GM19438 (cell line): ENCODE measurements around the gene NXPH4.
A peak's percentile ranks its signal among the peaks of the same experiment; 100 is the strongest.

Source experiments
- ATAC-seq: cut with Tn5 transposase; IDR thresholded peaks from one replicate; pipeline ENCODE4 v1.9.1; 2021; ENCODE audit warnings: low read depth; ENCODE audit not compliant: unreplicated experiment

Gene NXPH4

DNA sequence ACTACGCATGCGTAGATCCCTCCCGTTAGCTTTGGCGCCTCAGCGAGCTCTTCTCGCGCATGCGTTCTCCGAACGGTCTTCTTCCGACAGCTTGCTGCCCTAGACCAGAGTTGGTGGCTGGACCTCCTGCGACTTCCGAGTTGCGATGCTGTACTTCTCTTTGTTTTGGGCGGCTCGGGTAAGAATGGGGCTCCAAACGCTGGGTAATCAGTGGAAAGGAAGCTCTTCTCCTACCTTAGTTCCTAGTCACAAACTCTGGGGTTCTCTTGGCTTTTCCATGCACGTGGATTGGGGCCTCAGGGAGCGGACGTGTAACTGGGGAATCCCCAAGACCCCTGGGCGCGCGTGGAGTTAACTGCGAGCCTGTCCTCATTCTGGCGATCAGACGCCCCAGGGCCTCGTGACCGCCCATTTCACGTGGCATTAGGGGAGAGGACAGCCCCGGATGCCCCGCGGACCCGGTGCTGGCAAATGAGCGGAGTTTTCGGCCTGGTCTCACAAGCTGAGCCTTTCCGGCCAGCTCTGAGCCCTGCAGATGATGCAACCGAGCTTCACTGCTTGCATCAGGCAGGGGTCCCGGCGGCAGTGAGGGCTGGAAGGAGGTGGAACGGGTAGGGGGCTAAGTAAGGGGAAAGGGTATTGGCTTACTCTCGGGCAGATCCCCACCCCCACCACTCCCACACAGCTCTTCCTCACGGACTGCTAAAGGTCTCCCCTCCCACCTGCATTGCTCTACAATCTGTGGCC, 13.2 kb downstream of the NXPH4 start, which contains the start of gene SHMT2:
SHMT2 (plus strand) TSS at position 78 of the 747 bp plus-strand sequence; CDS start at position 146, 68 bp downstream.
- ATAC-seq, result peak; percentile 51

DNA sequence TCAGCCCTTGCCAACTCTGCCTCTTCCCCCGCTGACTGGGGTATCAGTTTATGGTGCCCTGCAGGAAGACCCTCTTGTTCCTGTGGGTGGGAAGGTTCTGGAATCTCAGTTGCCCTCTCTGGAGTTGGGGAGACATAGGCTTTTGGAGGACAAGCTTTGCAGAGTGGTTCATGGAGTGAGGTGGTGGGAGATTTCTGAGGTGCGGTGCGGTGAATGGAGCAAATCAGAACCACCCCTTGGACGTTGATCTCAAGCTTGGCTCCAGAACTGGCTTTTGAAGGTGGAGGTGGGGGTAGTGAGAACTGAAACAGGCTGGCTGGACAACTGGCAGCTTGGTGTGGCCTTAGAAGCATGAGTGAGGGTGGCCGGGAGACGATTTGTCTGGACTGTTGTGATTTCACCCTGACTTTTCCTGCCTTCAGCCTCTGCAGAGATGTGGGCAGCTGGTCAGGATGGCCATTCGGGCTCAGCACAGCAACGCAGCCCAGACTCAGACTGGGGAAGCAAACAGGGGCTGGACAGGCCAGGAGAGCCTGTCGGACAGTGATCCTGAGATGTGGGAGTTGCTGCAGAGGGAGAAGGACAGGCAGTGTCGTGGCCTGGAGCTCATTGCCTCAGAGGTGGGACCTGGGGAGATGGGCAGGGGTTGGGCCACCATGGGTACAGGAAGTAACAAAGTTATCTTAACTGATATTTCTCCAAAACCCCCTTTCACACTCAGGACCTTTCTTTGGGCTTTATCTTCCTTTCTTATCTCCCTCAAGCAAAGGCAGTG, 14.0 kb downstream of the NXPH4 start:
- ATAC-seq, result no peak

GRCh38 chr12:57231276-57232021, 14.9 kb downstream of the NXPH4 start:
- no peak for ATAC-seq

- ATAC-seq, result no peak
These were observed 15.7 kb downstream of the NXPH4 start for GRCh38 chr12:57232156-57232756.

DNA sequence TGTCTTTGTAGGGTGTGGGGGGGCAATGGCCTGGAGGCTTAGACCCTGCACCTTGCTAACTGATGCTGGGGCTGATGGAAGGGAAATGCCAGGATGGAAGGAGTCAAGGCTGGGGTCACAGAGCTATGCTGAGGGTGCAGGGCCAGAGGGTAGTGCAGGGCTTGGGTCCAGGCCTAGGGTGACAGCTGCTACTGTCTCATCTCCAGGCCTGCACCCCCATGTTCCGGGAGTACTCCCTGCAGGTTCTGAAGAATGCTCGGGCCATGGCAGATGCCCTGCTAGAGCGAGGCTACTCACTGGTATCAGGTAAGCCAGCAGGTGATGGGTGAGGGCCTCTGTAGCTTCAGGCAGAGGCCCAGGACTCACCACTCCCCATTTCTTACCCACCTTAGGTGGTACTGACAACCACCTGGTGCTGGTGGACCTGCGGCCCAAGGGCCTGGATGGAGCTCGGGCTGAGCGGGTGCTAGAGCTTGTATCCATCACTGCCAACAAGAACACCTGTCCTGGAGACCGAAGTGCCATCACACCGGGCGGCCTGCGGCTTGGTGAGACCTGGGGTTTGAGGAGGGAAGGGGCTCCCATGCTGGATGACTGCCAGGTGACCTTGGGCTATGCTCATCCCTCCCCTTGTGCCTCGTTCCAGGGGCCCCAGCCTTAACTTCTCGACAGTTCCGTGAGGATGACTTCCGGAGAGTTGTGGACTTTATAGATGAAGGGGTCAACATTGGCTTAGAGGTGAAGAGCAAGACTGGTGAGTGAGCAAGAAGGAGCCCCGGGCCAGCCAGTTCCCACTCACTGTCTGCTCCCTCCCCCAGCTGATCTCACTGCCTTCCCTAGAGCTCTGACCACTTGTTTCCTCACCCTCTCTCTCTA, 17.0 kb downstream of the NXPH4 start:
- no peak for ATAC-seq

DNA sequence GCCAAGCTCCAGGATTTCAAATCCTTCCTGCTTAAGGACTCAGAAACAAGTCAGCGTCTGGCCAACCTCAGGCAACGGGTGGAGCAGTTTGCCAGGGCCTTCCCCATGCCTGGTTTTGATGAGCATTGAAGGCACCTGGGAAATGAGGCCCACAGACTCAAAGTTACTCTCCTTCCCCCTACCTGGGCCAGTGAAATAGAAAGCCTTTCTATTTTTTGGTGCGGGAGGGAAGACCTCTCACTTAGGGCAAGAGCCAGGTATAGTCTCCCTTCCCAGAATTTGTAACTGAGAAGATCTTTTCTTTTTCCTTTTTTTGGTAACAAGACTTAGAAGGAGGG, 17.6 kb downstream of the NXPH4 start:
- no peak for ATAC-seq

DNA sequence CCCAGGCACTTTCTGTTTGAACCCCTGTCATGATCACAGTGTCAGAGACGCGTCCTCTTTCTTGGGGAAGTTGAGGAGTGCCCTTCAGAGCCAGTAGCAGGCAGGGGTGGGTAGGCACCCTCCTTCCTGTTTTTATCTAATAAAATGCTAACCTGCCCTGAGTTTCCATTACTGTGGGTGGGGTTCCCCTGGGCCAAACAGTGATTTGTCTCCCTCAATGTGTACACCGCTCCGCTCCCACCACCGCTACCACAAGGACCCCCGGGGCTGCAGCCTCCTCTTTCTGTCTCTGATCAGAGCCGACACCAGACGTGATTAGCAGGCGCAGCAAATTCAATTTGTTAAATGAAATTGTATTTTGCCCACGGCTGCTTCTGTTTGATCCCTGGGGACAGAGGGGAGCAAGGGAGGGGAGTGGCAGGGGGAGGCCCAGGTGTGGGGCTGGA, 18.0 kb downstream of the NXPH4 start:
- no peak for ATAC-seq

GRCh38 chr12:57235017-57235727, 18.6 kb downstream of the NXPH4 start:
- ATAC-seq, result no peak

DNA sequence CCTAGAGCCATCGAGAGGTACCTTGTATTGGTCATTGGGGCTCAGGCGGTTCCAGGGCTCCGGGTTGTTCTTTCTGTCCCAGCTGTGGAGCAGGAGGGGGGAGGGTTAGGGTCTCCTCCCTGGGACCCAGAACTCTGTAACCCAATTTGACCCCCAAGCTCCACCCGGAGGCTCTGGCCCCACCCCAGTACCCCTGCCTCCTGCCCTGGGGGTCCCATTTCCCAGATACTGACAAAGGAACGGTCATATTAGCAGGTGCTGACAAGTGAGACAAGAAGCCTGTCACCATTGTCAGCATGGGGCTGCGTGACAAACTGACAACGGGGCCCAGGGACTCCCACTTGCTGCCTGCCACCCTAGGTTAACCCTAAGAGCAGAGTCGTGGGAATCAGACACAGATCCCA, 19.1 kb downstream of the NXPH4 start:
- no peak for ATAC-seq

DNA sequence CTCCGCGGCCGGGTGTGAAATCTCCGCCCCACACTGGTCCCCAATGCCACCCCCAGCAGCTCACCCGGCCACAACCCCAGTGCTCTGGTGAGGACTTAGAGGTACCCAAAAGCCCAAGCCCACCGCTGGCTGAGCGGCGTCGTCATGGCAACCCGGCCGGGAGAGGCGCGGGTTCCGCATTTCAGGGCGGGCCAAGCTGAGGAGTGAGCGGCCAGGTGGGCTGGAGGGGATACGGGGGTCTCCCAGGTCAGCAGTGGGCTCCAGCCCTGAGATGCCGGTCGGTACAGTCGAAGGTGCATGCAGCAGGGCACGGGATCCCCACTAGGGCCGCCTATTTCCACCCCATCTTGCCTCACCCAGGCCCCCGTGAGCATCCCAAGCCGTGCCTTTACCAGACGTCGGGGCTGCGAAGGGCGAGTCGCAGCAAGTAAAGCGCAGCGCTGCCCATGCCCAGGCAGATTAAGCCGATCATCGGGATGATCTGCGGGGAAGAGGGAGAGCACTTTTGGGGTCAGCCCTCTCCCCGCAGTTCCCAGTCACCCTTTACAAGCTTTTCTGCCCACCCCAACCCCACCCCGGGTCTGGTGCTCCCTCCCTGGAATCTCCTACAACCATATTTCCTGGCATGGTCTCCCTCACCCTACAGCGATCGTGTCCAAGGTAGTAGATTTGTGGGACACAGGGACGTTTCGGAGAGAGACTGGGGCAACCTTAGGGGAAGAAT, 19.8 kb downstream of the NXPH4 start:
- no peak for ATAC-seq

- no peak for ATAC-seq
These were observed 20.5 kb downstream of the NXPH4 start for GRCh38 chr12:57236925-57237595.

GRCh38 chr12:57237596-57237931, 21.0 kb downstream of the NXPH4 start:
- no peak for ATAC-seq

DNA sequence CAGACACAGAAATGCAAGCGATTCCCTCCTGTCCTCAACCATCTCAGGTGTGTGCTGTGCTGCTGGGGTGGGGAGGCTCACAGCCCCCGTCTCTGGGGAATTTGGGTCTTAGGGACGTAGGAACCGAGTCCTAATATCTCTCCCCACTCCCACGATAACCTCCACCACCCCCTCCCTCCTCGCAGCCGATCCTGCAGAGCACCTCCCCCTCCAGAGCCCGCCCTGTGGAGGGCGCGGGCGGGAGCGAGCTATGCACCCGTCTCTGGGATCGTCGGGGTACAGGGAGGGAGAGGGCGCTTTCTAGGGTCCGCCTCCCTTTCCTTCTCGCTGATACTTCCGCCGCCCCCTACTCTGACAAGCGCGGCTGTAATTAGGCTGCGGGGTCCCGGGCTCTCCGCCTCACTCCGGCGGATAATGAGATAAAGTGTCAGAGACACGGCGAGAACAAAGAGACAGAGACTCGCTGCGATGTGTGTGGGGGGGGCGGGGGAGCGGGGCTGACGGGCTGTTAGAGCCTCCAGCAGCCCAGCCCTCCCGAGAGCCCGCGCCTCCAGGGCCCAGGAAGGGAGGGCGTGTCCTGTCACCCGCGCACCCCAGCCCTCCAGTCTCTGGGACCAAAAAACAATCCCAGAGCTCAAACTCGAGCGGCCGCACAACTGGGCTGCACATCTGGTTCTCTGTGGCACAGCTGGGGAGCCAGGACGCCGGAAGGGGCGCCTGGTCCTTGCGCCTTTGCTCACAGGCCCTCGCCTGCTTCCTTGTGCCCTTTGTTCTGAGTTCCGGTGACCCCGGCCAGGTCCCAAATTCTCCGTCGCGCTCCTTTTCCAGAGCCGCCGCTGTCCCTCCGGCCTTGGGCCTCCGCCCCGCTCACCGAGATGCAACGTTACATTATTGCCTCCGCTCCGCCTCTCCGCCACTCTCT, 21.6 kb downstream of the NXPH4 start:
- no peak for ATAC-seq

- ATAC-seq, result peak; percentile 42
These were observed 22.4 kb downstream of the NXPH4 start for GRCh38 chr12:57238854-57239554.

DNA sequence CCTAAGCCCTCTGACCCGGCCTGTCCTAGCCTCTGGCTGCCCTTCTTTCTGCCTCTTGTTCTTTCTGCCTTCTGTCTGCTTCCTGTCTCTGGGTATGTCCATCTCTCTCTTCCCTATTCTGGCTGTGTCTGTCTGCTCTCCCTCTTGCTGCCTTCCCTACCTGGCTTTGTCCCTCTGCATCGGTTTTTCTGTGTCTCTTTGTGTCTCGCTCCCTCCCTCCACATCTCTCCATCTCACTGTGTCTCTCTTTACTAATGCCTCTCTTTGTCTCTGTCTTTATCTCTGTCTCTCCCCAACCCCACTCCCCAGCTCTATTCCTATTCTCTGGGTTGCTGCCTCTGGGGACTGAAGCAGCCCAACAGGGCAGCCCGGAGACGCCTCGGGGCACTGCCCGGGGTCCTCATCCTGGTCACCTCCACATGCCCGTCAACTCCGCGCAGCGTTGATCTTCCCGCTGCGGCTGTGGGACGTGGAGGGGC, 23.0 kb downstream of the NXPH4 start:
- no peak for ATAC-seq
